A549 (cell line): ENCODE data around the gene EIF2S3B. TPM values are rescaled to one million over a fixed set of nuclear protein-coding genes. Genes with fewer than 3 reads are reported as not detected.

Source experiments
- ATAC-seq, 2 experiments: fragments of 200-7000 bp in 1 of 2; fragments of >200 bp in 1 of 2; cut with Nextera tagmentation in 1 of 2; cut with Tn5 transposase in 1 of 2; 3 replicates each; pipeline versions ENCODE4 v1.8.0 to v1.9.1; 2018 to 2020; ENCODE audit warnings: mild to moderate bottlenecking in 1 of 2, moderate library complexity in 1 of 2
- CTCF ChIA-PET: fragments of 300-600 bp; sonication (Branson Sonifier 250); formaldehyde crosslinking; extraction: SDS; loops from one replicate; lab custom pipeline; 2021; ENCODE audit warnings: antibody characterized with exemption, inconsistent platforms; lab: Yijun Ruan, JAX
- POLR2A ChIA-PET: fragments of 350-600 bp; formaldehyde crosslinking; extraction: SDS; loops from one replicate; lab custom pipeline; 2021; ENCODE audit warnings: antibody characterized with exemption, inconsistent platforms; lab: Yijun Ruan, JAX
- DNase-seq, 2 experiments: peaks; one replicate each; pipeline versions ENCODE4 v3.0.0 to v3.0.0-alpha.2; 2011 to 2016; ENCODE audit warnings: low read depth in 1 of 2, low spot score in 1 of 2
- FAIRE-seq: peaks from 2 replicates; lab custom pipeline; 2011; peaks lifted over from hg19 to GRCh38; lab: Jason Lieb, UNC
- H3K27ac ChIP-seq, 2 experiments: fragments of >200 bp; sonication (Bioruptor Twin); formaldehyde crosslinking; 3 replicates each; pipeline ENCODE4 v1.5.1; 2016 to 2017
- H3K4me1 ChIP-seq: fragments of >200 bp; sonication (Bioruptor Twin); formaldehyde crosslinking; 3 replicates; pipeline ENCODE4 v1.6.1; 2016
- H3K4me2 ChIP-seq: fragments of >200 bp; sonication (Bioruptor Twin); formaldehyde crosslinking; 3 replicates; pipeline ENCODE4 v1.6.1; 2016
- H3K4me3 ChIP-seq: fragments of >200 bp; sonication (Bioruptor Twin); formaldehyde crosslinking; 3 replicates; pipeline ENCODE4 v1.5.1; 2016
- H3K9me3 ChIP-seq: fragments of >200 bp; sonication (Bioruptor Twin); formaldehyde crosslinking; 3 replicates; pipeline ENCODE4 v1.6.1; 2016
- CBX8 ChIP-seq: fragments of 200-600 bp; sonication (generic); IDR thresholded peaks from 2 replicates; pipeline ENCODE4 v1.6.1; 2016
- CEBPB ChIP-seq, 2 experiments: fragments of >200 bp in 1 of 2; sonication (Bioruptor Twin) in 1 of 2; formaldehyde crosslinking in 1 of 2; IDR thresholded peaks; 2 replicates each; pipeline ENCODE4 v1.6.1; 2012 to 2016
- EP300 ChIP-seq, 2 experiments: fragments of >200 bp; sonication (Bioruptor Twin); formaldehyde crosslinking; IDR thresholded peaks; 2 replicates in 1 of 2; 3 replicates in 1 of 2; pipeline ENCODE4 v1.6.1; 2016 to 2017
- ESRRA ChIP-seq: fragments of 150-350 bp; IDR thresholded peaks from 2 replicates; pipeline ENCODE4 v1.6.1; 2014; ENCODE audit warnings: mild to moderate bottlenecking, low read length, borderline replicate concordance
- KDM5A ChIP-seq: fragments of 200-600 bp; sonication (generic); IDR thresholded peaks from 2 replicates; pipeline ENCODE4 v1.6.1; 2016; ENCODE audit warnings: antibody characterized with exemption, mild to moderate bottlenecking
- MAZ ChIP-seq: fragments of 150-350 bp; IDR thresholded peaks from 2 replicates; pipeline ENCODE4 v1.6.1; 2014; ENCODE audit warnings: antibody characterized with exemption, low read depth, low read length, borderline replicate concordance
- MYC ChIP-seq: IDR thresholded peaks from 2 replicates; pipeline ENCODE4 v1.6.1; 2012; ENCODE audit warnings: mild to moderate bottlenecking, inconsistent platforms, low read length, improper control_type of control experiment, borderline replicate concordance
- NFE2L2 ChIP-seq: fragments of 150-350 bp; conservative IDR thresholded peaks from 2 replicates; pipeline ENCODE4 v1.6.1; 2014; ENCODE audit warnings: low read length
- POLR2AphosphoS2 ChIP-seq: conservative IDR thresholded peaks from 2 replicates; pipeline ENCODE4 v1.6.1; 2012; ENCODE audit warnings: low read length, improper control_type of control experiment, inconsistent platforms
- RCOR1 ChIP-seq: fragments of 150-350 bp; IDR thresholded peaks from 2 replicates; pipeline ENCODE4 v1.6.1; 2014; ENCODE audit warnings: antibody characterized with exemption, low read length, low read depth
- TFCP2L1 ChIP-seq: fragments of 250-450 bp; sonication (Bioruptor Pico); IDR thresholded peaks from 2 replicates; pipeline ENCODE4 v1.5.0; 2021; ENCODE audit warnings: mild to moderate bottlenecking
- ZNF302 ChIP-seq: fragments of 250-450 bp; sonication (Bioruptor Pico); IDR thresholded peaks from 2 replicates; pipeline ENCODE4 v1.9.0; 2021; ENCODE audit warnings: inconsistent platforms, mild to moderate bottlenecking, moderate library complexity
- WGBS: methylation state at CpG from one replicate; pipeline ENCODE4 v1.1.6; 2017; ENCODE audit errors: missing lambda C conversion rate; 5-methylcytosine and 5-hydroxymethylcytosine counted together
- polyA plus RNA-seq, 4 experiments: library from polyadenylated mRNA; depleted of rRNA in 3 of 4; stranded (reverse); fragments of >200 nt; fragmentation: RNase III in 1 of 4; extraction: RNeasy Plus Mini Kit Qiagen cat#74134 plus additional on column Dnase treatment in 1 of 4; gene quantifications; 2 replicates in 3 of 4; 3 replicates in 1 of 4; pipeline ENCODE4 v1.2.3, GENCODE V29; 2011 to 2017
- TF ChIP-seq, protein P1 (sequence below): fragments of >200 bp; sonication (Bioruptor Twin); formaldehyde crosslinking; IDR thresholded peaks from 2 replicates; pipeline ENCODE4 v1.6.1; 2016
- TF ChIP-seq, protein P2 (sequence below): fragments of >200 bp; sonication (Bioruptor Twin); formaldehyde crosslinking; IDR thresholded peaks from 3 replicates; pipeline ENCODE4 v1.6.1; 2016
- TF ChIP-seq, protein P3 (sequence below): fragments of 150-350 bp; IDR thresholded peaks from 2 replicates; pipeline ENCODE4 v1.6.1; 2014; ENCODE audit warnings: low read depth, mild to moderate bottlenecking, low read length
- TF ChIP-seq, protein P4 (sequence below): IDR thresholded peaks from 2 replicates; pipeline ENCODE4 v1.6.1; 2012
- TF ChIP-seq, protein P5 (sequence below): fragments of 250-450 bp; sonication (Bioruptor Pico); IDR thresholded peaks from 2 replicates; pipeline ENCODE4 v1.5.0; 2020; ENCODE audit warnings: low read depth, mild to moderate bottlenecking, moderate library complexity

The EIF2S3B gene
- polyA plus RNA-seq, 2 of the 4 experiments (the other 2 are of a cell fraction), result 0.93 to 1.1 TPM

DNA sequence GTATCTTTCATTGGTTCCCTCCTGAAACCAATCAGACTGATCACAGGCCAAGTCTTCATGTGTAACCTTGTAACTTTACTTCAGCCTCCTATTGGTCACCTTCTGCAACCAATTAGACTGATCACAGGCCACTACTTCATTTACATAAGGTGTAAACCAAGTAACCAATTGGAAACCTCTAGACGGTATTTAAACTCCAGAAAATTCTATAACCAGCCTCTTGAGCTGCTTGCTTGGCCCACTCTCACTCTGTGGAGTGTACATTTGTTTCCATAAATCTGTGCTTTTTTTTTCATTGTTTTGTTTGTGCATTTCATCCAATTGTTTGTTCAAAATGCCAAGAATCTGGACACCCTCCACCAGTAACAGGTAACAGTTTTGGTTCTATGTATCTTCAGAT lies 47.5 kb downstream of the EIF2S3B start:
- DNase-seq (no peak), FAIRE-seq (no peak), ATAC-seq (no peak)
- 71% methylated on average over 1 of the region's 1 CpG for WGBS
- ChIA-PET CTCF (no interaction called here), POLR2A (no interaction called here)
- Histone ChIP-seq H3K4me3 (no peak overlapping the region), H3K4me2 (no peak overlapping the region), H3K27ac (no peak overlapping the region), H3K4me1 (no peaks in the 10 kb centered on the region), H3K9me3 (no peaks in the 10 kb centered on the region)
- TF ChIP-seq, protein P1, sequence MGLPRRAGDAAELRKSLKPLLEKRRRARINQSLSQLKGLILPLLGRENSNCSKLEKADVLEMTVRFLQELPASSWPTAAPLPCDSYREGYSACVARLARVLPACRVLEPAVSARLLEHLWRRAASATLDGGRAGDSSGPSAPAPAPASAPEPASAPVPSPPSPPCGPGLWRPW, result no peak
- no peak for TF ChIP-seq MAZ

DNA sequence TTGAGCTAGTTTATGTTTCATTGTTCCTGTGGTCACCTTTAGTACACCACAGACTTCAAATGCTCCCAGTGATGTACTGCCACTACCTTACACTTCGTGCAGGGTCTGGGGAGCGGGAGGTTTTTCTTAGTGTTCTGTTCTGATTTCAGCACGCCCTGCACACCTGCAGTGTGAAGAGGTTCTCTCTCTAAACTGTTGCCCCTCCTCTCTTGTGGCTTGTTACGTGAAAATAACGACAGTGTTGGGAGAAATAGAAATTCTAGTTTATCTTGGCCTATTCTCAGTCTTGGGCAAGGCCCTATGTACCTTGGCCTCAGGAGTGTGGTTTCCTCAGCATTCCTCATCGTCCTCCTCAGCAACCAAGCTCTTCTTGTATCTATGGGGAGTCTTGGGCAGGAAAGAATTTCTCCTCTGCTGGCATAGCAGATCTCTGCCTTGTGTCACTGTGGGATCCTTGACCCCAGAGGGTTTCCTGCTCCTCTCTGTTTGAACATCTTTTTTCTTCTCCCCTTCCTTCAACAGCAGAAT lies 48.6 kb downstream of the EIF2S3B start:
- H3K4me3 ChIP-seq, result no peak overlapping the region
- TF ChIP-seq EP300 (IDR thresholded peaks at IDR 0.05) (no peak), TFCP2L1 (CRISPR knock-in tag) (no peak), ESRRA (no peak), KDM5A (no peak), ZNF302 (CRISPR knock-in tag) (no peak), RCOR1 (no peak), NFE2L2 (no peak), CBX8 (no peak)
- TF ChIP-seq, protein P2, sequence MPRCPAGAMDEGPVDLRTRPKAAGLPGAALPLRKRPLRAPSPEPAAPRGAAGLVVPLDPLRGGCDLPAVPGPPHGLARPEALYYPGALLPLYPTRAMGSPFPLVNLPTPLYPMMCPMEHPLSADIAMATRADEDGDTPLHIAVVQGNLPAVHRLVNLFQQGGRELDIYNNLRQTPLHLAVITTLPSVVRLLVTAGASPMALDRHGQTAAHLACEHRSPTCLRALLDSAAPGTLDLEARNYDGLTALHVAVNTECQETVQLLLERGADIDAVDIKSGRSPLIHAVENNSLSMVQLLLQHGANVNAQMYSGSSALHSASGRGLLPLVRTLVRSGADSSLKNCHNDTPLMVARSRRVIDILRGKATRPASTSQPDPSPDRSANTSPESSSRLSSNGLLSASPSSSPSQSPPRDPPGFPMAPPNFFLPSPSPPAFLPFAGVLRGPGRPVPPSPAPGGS, result no peak
- TF ChIP-seq, protein P3, sequence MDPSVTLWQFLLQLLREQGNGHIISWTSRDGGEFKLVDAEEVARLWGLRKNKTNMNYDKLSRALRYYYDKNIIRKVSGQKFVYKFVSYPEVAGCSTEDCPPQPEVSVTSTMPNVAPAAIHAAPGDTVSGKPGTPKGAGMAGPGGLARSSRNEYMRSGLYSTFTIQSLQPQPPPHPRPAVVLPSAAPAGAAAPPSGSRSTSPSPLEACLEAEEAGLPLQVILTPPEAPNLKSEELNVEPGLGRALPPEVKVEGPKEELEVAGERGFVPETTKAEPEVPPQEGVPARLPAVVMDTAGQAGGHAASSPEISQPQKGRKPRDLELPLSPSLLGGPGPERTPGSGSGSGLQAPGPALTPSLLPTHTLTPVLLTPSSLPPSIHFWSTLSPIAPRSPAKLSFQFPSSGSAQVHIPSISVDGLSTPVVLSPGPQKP, result no peak
- no peak overlapping the region for H3K27ac ChIP-seq
- whole genome bisulfite sequencing, result 64% methylated on average over 6 of the region's 6 CpGs
- no peaks in the 10 kb centered on the region for H3K4me1 ChIP-seq
- no peak for DNase-seq
- H3K9me3 ChIP-seq, result no peaks in the 10 kb centered on the region
- no peak for FAIRE-seq
- CTCF ChIA-PET, result interaction anchor here (0.7 kb wide), 1 partner anchor 22 kb away, joined by 3 read pairs; no protein-coding TSS in a partner anchor
- POLR2A ChIA-PET, result no interaction called here
- no peak overlapping the region for H3K4me2 ChIP-seq
- no peak for ATAC-seq

DNA sequence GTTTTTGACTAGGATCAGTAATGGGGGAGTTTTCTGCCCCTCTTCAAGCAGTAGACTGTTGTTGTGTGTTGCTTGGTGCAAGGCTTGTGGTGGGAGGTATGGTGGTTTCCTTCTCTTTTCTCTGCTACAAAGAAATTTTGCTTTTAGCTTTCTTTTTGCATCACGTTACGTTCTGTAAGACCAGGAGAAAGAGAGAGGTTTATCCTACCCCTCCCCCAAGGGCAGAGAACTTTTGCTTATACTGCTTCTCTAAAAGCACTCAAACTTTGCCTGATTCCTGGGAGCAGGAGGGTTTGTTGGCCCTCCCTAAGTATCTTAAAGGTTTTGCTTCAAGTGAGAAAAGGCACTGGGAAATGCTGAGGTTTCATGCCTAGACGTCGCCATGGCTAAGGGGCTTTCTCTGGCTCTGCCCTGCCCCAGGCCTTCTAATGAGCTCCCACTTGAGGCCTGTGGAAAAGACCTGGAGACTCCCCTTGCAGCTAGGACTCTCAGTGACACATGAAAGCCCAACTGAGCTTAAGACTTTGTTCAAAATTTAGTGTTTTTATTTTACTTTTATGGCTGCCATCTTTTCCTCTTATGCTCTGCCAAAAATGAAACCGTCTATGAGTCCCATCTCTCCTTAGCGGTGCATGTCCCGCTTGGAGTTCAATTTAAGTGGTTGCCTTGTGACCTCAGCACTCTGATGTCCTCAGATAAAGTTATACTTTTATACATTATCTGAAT lies 49.2 kb downstream of the EIF2S3B start:
- no peaks in the 10 kb centered on the region for H3K4me1 ChIP-seq
- H3K4me2 ChIP-seq, result no peak overlapping the region
- TF ChIP-seq CEBPB (IDR thresholded peaks at IDR 0.05) (no peak), POLR2AphosphoS2 (no peak), NFE2L2 (no peak), MYC (no peak), ZNF302 (CRISPR knock-in tag) (no peak)
- TF ChIP-seq, protein P4, sequence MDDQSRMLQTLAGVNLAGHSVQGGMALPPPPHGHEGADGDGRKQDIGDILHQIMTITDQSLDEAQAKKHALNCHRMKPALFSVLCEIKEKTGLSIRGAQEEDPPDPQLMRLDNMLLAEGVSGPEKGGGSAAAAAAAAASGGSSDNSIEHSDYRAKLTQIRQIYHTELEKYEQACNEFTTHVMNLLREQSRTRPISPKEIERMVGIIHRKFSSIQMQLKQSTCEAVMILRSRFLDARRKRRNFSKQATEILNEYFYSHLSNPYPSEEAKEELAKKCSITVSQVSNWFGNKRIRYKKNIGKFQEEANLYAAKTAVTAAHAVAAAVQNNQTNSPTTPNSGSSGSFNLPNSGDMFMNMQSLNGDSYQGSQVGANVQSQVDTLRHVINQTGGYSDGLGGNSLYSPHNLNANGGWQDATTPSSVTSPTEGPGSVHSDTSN, result no peak
- TF ChIP-seq, protein P5, sequence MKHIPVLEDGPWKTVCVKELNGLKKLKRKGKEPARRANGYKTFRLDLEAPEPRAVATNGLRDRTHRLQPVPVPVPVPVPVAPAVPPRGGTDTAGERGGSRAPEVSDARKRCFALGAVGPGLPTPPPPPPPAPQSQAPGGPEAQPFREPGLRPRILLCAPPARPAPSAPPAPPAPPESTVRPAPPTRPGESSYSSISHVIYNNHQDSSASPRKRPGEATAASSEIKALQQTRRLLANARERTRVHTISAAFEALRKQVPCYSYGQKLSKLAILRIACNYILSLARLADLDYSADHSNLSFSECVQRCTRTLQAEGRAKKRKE (CRISPR knock-in tag), result no peak
- POLR2A ChIA-PET, result no interaction called here
- no peak overlapping the region for H3K27ac ChIP-seq
- ATAC-seq (no peak), FAIRE-seq (no peak), DNase-seq (no peak)
- H3K4me3 ChIP-seq, result no peak overlapping the region
- CTCF ChIA-PET, result interaction anchor here (0.7 kb wide), 1 partner anchor 21 kb away, joined by 3 read pairs; no protein-coding TSS in a partner anchor
- WGBS, result 91% methylated on average over 7 of the region's 7 CpGs
- H3K9me3 ChIP-seq, result no peaks in the 10 kb centered on the region
